ENCODE measurements around the gene OGA.

OGA gene

GRCh38 chr10:101818872-101819633 is 809 bp upstream of the OGA start:
- H3K4me3 ChIP-seq (ENCODE audit: low read depth, low read length): peak overlapping the region; percentile 56
- no peak for TF ChIP-seq CTCF (IDR thresholded peaks at IDR 0.05; ENCODE audit: control insufficient read depth, extremely low read depth, insufficient read depth)
- DNase-seq (ENCODE audit: low read depth): no peak

GRCh38 chr10:101817337-101818118 is 716 bp downstream of the OGA start:
- DNase-seq (ENCODE audit: low read depth): peak; percentile 92
- H3K4me3 ChIP-seq (ENCODE audit: low read depth, low read length): peak overlapping the region; percentile 91
- no peak for TF ChIP-seq CTCF (IDR thresholded peaks at IDR 0.05; ENCODE audit: control insufficient read depth, extremely low read depth, insufficient read depth)

GRCh38 chr10:101816913-101817336 is 1.3 kb downstream of the OGA start:
- peak overlapping the region; percentile 91 for H3K4me3 ChIP-seq (ENCODE audit: low read depth, low read length)
- no peak for TF ChIP-seq CTCF (IDR thresholded peaks at IDR 0.05; ENCODE audit: control insufficient read depth, extremely low read depth, insufficient read depth)
- DNase-seq (ENCODE audit: low read depth): no peak

- no peak for TF ChIP-seq CTCF (IDR thresholded peaks at IDR 0.05; ENCODE audit: control insufficient read depth, extremely low read depth, insufficient read depth)
- no peak for DNase-seq (ENCODE audit: low read depth)
- peak overlapping the region; percentile 91 for H3K4me3 ChIP-seq (ENCODE audit: low read depth, low read length)
Measured at GRCh38 chr10:101816376-101816775, 1.9 kb downstream of the OGA start.

- DNase-seq (ENCODE audit: low read depth): no peak
- no peak for TF ChIP-seq CTCF (IDR thresholded peaks at IDR 0.05; ENCODE audit: control insufficient read depth, extremely low read depth, insufficient read depth)
- H3K4me3 ChIP-seq (ENCODE audit: low read depth, low read length): no peak overlapping the region; the same call in 1 of the 2 replicates
Measured at GRCh38 chr10:101814466-101815071, 3.7 kb downstream of the OGA start.

GRCh38 chr10:101812606-101813005 is 5.6 kb downstream of the OGA start:
- H3K4me3 ChIP-seq (ENCODE audit: low read depth, low read length): no peak overlapping the region
- no peak for TF ChIP-seq CTCF (IDR thresholded peaks at IDR 0.05; ENCODE audit: control insufficient read depth, extremely low read depth, insufficient read depth)
- DNase-seq (ENCODE audit: low read depth): no peak

Measured in LNCaP clone FGC (cell line).